ENCODE measurements around the gene ACP3.
"Not testable (repeated sequence)": the region's sequence is repeated elsewhere in the genome, so short reads cannot be mapped to it uniquely, and the experiment has no call there.

Gene ACP3, protein sequence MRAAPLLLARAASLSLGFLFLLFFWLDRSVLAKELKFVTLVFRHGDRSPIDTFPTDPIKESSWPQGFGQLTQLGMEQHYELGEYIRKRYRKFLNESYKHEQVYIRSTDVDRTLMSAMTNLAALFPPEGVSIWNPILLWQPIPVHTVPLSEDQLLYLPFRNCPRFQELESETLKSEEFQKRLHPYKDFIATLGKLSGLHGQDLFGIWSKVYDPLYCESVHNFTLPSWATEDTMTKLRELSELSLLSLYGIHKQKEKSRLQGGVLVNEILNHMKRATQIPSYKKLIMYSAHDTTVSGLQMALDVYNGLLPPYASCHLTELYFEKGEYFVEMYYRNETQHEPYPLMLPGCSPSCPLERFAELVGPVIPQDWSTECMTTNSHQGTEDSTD

GRCh38 chr3:132317229-132317948, at the start of gene ACP3:
Gene ACP3, plus strand, starts transcription at chr3:132317407. Its CDS starts 50 bp downstream, at chr3:132317457.
- DNase-seq (ENCODE audit: low spot score), result peak; percentile 71

DNA sequence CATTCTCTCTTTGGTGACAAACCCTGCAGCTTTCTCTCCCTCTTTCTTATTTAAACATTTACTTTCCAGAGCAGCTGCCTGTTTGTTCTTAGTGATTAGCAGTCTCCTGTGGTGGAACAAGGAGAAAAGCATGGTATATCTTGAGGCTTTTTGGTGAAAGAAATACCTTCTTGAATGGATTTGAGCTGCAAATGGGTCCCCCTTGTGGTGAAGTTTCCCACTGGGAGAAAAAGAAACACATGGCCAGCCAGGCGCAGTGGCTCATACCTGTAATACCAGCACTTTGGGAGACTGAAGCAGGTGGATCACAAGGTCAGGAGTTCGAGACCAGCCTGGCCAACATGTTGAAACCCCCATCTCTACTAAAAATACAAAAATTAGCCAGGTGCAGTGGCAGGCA, 48.3 kb upstream of the ACP3 start:
- no peak for DNase-seq (ENCODE audit: low spot score)

GRCh38 chr3:132273036-132273435, 44.2 kb upstream of the ACP3 start:
- DNase-seq (ENCODE audit: low spot score), result no peak

DNA sequence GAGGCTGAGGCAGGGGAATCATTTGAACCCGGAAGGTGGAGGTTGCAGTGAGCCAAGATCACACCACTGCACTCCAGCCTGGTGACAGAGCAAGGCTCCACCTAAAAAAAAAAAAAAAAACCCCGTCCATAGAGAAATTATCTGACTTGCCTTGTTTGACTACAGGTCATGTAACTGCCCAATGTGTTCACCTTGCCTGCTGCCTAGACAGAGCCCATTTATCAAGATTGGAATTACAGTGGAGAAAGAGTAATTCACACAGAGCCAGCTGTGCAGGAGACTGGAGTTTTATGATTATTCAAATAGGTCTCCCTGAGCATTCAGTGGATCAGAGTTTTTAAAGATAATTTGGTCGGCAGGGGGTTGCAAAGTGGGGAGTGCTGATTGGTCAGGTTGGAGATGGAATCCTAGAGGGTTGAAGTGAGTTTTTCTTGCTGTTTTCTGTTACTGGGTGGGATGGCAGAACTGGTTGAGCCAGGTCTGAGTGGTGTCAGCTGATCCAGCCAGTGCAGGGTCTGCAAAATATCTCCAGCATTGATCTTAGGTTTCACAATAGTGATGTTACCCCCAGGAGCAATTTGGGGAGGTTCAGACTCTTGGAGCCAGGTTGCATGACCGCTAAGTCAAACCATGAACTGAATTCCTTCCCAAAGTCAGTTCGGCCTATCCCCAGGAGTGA, 40.8 kb upstream of the ACP3 start:
- no peak for DNase-seq (ENCODE audit: low spot score)

- DNase-seq (ENCODE audit: low spot score), result no peak
Measured at GRCh38 chr3:132279030-132279429, 38.2 kb upstream of the ACP3 start.

DNA sequence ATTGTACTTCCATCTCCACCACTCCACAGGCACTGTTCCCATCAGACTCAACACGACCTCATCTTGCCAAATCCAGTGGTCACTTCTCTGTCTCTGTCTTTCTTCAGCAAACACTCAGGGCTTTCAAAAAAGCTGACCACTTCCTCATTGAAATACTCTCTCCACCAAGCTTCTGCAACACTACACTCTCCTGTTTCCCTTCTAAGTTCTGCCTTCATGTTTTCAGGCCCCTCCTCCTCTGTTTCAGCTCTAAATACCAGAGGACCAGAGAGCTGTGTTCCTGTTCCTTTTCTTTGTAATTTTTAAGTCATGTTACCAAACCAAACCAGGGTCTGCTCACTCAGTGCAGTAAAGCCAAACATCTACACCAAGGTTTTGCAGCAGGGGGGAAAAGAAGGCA, 33.8 kb upstream of the ACP3 start:
- no peak for DNase-seq (ENCODE audit: low spot score)

DNA sequence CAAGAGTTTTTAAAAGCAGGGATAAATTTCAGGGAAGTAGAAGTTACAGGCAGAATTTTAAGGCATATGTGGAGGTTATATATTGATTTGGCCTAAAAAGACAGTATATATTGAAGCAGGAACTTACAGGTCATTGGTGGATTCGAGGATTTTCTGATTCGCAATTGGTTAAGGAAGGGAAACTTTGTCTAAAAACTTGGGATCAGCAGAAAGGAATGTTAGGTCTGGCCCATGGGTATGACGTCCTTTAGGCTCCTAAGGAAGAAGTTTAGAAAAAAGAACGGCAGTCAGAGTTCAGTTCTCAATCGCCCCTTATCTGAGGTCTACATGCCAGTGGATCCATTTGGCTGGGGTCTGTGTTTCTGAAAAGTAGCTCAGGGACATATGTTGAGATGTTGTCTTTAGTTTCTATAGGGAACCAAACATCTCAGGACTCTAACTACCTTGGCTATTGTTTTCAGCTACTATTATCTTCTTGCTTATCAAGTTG, 33.2 kb upstream of the ACP3 start:
- no peak for DNase-seq (ENCODE audit: low spot score)

DNA sequence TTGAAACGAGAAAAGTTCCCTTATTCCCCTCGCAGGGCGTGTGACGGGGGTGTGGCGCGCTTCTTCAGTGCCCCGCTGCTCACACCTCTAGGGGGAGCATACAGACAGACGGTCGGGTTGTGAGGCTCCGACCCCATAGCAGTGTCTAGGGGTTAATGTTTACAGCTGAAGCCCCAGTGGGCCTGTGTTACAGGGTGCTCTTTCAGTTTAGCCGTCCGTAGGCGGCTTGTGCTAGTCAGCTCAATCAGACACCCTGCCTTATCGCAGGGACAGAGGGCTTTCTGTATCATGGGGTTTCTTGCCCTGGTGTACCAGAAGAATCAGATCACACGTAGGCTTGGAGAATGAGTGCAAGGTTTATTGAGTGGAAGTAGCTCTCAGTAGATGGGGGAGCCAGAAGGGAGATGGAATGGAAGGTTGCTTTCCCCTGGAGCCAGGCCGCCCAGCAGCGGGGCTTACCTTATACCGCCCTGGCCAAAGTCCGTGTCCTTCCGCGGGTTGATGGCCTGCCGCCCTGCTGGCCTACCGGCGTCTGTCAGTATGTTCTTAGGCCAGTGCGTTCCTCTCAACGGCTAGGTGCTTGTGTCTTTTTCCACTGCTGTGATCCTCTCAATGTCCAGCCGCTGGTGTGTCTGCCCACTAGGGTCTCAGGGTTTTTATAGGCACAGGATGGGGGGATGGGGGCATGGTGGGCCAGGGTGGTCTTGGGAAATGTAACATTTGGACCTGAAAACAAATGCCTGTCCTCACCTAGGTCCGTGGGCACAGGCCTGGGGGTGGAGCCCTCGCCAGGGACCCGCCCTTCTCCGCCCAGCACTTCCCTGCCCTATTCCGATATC, 32.2 kb upstream of the ACP3 start:
- no peak for DNase-seq (ENCODE audit: low spot score)

GRCh38 chr3:132285620-132285945, 31.6 kb upstream of the ACP3 start:
- no peak for DNase-seq (ENCODE audit: low spot score)

- DNase-seq (ENCODE audit: low spot score), result no peak
Measured at GRCh38 chr3:132286035-132286434, 31.2 kb upstream of the ACP3 start.

DNA sequence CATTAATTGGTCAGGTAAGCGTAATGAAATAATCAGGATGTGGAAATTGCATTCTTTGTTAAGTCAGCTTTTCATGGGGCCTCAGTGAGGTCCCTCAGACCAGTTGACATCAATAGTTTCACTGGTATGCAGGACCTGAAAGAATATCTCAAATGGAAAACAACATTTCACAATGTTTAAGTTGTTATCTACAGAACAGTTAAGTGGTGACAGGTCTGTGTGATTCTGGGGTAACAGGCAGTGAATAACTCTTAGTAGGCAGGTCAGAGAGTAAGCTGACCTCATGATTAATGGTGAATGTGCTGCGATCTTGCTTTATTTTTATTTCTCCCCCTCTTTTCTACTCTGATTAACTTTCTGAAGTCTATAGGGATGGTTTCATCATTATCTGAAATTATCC, 28.9 kb upstream of the ACP3 start:
- DNase-seq (ENCODE audit: low spot score), result no peak

DNA sequence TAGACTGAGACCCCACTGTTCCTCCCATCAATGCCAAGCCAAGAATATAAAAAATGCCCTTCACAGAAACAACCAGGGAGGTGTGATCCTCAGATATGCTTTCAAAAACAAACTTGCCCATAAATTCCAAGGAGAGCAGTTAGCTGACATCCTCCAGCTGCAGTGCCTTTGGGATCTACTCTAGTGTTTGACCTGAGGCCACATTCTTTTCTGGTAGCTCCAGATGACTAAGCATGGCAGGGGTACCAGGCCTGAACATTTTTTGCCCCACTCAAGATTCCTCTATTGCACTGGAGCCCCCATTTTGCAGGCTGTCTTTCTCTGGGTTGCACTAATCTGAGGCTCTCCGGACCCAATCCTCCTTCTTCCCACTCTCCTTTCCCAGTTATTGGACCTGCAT, 27.9 kb upstream of the ACP3 start:
- DNase-seq (ENCODE audit: low spot score), result no peak

DNA sequence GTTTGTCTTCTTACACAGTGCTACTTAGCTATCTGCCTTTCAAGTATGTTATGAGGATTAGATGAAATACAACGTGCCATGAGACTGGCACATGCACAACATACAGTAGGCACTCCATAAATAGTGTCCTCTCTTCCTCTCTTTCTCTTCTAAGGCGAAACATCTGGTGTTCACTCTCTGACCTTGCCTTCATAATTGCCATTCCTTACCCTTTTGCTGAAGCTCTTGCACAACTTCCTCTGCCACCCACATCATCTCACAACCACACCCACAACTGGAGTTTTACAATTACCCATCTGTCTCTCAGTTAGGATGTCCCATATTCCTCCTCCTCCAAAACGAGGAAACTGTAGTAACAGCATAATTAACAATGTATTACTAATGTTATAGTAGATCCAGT, 26.4 kb upstream of the ACP3 start:
- DNase-seq (ENCODE audit: low spot score), result no peak

- DNase-seq (ENCODE audit: low spot score), result no peak
Measured at GRCh38 chr3:132292042-132292441, 25.2 kb upstream of the ACP3 start.

DNA sequence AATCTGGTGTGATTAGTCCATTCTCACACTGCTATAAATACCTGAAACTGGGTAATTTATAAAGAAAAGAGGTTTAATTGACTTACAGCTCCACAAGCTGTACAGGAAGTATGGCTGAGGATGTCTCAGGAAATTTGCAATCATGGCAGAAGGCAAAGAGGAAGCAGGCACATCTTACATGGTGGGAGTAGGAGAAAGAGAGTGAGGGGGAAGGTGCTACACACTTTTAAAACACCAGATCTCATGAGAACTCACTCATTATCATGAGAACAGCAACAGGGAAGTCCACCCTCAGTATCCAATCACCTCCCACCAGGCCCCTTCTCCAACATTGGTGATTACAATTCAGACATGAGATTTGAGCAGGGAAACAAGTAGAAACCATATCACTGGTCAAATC, 24.0 kb upstream of the ACP3 start:
- no peak for DNase-seq (ENCODE audit: low spot score)

DNA sequence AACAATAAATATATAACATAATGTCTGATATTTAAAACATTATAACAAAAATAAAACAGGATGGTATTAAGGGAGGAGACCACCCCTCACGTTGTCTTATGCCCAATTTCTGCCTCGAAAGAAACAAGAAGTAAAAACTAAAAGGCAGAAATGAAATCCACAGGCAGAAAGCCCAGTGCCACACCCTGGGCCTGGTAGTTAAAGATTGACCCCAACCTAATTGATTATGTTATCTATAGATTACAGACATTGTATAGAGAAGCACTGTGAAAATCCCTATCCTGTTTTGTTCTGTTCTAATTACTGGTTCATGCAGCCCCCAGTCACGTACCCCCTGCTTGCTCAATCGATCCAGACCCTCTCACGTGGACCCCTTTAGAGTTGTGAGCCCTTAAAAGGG, 22.3 kb upstream of the ACP3 start:
- no peak for DNase-seq (ENCODE audit: low spot score)

DNA sequence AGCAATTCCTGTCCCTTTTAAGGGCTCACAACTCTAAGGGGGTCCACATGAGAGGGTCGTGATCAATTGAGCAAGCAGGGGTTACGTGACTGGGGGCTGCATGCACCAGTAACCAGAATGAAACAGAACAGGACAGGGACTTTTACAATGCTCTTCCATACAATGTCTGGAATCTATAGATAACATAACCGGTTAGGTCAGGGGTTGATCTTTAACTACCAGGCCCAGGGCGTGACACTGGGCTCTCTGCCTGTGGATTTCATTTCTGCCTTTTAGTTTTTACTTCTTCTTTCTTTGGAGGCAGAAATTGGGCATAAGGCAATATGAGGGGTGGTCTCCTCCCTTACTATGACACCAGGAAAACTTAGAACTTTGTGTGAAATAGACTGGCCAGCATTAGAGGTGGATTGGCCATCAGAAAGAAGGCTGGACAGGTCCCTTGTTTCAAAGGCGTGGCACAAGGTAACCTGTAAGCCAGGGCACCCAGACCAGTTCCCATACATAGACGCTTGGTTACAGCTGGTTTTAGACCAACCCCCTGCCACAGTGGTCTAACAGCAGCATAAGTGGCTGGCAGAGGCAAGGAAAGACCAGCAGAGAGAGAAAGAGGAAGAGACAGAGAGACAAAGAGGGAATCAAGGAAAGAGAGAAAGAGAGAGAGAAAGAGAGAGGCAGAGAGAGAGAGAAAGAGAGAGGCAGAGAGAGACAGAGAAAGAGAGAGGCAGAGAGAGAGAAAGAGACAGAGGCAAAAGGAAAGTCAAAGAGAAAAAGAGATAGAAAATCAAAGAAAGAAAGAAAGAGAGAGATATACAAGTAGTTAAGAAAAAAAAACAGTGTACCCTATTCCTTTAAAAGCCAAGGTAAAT, 13.6 kb upstream of the ACP3 start:
- DNase-seq (ENCODE audit: low spot score), result not testable (repeated sequence)

DNA sequence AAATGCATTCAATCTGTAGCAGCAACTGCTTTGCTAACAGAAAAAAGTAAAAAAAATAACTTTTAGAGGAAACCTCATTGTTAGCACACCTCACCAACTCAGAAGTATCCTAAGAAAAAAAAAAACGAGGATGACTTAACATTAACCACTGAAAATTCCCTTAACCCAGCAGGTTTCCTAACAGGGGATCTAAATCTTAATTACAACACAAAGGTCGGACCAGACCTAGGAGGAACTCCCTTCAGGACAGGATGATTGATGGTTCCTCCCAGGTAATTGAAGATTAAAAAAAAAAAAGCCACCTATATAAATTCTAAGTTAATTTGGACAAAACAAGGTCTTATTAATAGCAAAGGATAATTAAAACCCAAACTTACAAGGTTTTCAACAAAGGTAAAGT, 12.9 kb upstream of the ACP3 start:
- not testable (repeated sequence) for DNase-seq (ENCODE audit: low spot score)

GRCh38 chr3:132310057-132310456, 7.2 kb upstream of the ACP3 start:
- not testable (repeated sequence) for DNase-seq (ENCODE audit: low spot score)

DNA sequence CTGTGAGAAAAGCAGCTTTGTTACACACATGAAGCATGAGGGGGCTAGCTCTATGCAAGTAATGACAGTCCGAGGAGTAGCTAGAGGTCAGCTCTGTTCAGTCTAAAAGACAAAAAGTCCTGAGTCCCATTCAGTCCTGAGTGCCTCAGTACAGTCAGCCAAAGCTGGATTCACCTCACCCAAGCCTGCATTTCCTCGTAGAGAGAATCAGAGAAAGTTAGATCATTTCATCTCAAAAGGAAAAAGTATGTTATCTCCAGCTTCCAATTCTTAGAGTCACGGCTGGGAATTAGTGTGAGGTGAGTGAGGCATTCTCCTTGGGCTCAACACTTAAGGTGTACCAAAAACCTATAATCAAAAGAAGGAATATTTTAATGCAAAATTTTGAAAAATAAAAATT, 5.9 kb upstream of the ACP3 start:
- no peak for DNase-seq (ENCODE audit: low spot score)

DNA sequence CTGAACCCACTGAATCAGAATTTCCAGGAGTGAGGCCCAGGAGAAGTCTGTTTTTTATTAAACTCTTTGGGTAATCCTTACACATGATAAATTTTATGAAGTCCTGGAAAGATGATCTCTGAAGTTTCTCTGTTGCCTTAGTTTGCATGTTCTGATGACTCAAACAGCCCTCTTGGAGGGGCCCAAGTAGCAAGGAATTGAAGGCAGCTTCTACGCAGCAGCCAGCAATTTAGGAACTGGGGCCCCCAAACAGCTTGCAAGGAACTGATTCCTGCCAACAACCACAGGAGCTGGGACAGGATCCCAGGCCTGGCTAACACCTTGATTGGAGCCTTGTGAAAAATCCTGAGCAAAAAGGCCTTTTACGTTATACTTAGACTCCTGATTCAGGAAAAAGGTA, 5.4 kb upstream of the ACP3 start:
- DNase-seq (ENCODE audit: low spot score), result no peak
